NCI-H128 (cell line): ENCODE data around the gene DCAF15.

Experiments
- DNase-seq: peaks from one replicate; lab custom pipeline; 2025; ENCODE audit not compliant: unreplicated experiment; lab: John Stamatoyannopoulos, UW

Gene DCAF15

DNA sequence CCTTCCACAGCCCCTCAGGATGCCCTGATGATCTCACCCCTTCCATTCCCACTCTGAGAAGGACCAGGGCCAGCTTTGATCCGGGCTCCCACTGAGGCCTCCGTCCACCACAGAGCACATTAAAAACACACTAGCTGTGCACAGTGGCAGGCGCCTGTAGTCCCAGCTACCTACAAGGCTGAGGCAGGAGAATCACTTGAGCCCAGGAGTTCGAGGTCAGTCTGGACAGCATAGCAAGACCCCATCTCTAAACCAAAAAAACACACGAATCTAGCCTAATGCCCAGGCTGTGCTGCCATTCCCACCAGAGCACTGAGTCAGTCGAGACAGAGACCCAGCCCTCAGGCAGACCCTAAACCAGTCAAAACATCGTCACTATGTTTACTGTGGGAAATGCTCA lies 39.7 kb downstream of the DCAF15 start:
- no peak for DNase-seq

DNA sequence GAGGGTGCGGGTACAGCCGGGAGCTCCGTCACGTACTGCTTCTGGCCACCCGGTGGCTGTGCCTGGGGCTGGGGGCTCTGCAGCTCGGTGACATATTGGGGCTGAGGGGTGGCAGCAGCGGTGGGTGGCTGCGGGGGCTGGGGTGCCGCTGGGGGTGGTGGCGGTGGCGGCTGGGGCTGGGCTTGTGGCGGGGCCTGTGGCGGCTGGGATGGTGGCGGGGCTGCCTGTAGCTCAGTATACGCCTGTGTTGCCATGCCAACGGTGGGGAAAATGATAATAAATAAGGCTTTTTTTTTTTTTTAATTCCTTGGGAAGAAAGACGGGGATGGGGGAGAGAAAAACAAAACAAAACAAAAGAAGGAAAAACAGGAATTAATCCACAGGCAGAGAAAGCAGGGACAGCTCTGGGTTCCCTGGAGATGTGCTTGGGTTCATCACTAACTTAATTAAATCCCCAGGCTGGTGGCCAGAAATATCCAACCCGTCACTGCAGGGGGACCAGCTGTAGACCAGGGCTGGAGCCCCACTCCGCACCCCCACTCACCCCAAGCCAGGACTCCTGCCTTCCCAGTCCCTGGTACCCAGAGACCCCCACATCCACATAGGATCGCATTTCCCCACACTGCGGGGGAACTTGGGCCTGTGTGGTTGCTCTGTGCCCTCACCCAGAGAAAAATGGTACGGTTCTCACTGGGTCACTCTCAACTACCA lies 41.4 kb downstream of the DCAF15 start:
- DNase-seq = no peak

DNA sequence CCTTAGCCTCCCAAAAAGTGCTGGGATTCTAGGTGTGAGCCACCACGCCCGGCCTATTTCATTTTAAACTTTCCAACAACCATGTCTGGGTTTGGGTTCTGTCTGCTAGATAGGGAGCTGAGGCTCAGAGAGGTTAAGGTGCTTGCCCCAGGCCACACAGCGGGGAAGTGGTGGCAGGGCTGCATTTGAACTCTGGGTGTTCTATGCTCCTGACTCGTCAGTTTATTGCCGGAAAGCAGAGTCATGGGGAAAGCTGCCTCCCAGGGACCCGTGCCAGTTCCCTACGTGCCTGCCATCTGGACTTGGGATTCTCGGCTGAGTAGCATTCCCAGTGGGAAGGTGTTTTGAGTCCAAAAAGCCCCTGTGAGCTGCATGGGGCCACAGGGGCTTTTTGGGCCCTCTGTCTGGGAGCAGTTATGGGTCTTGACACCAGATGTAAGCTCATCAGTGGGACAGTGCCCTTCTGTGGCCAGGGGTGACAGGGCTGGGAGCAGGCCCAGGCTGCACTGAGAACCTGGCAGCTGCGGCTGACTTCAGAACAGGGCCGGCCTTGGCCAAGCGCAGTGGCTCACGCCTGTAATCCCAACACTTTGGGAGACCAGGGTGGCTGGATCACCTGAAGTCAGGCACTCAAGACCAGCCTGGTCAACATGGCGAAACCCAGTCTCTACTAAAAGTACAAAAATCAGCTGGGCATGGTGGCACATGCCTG lies 42.9 kb downstream of the DCAF15 start:
- DNase-seq = no peak

DNA sequence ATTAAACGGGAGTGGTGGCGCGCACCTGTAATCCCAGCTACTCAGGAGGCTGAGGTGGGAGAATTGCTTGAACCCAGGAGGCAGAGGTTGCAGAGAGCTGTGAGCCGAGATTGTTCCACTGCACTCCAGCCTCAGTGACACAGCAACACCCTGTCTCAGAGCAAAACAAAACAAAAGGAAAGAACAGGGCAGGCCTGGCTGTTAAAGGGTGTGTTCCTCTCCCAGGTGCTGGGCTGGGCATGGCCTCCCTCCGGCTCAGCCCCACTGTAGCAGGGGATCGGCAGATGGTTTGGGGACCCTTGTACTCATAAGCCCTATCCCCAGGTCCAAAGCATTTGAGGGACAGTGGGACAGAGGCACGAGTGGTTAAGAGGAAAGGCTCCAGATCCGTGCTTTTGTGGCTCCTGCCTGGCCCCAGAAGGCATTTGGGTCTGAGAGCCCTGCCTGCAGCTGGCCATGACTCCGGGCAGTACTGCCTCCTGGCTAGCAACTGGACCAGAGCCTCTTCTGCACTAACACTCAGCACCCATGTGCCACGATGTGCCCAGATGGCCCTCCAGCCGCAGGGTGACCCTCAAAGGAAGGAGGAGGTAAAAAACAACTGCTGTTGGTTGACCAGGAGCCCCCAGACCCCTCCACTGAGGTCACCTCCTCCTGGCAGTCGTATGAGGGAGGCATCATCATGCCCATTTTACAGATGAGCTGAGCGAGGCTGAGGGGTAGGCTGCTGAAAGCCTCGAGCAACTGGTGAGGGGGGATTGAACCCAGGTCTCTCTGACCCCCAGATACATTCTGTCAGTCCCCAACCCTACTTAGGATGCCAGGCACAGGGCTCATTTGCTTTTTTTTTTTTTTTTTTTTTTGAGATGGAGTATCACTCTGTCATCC lies 43.8 kb downstream of the DCAF15 start:
- no peak for DNase-seq

DNA sequence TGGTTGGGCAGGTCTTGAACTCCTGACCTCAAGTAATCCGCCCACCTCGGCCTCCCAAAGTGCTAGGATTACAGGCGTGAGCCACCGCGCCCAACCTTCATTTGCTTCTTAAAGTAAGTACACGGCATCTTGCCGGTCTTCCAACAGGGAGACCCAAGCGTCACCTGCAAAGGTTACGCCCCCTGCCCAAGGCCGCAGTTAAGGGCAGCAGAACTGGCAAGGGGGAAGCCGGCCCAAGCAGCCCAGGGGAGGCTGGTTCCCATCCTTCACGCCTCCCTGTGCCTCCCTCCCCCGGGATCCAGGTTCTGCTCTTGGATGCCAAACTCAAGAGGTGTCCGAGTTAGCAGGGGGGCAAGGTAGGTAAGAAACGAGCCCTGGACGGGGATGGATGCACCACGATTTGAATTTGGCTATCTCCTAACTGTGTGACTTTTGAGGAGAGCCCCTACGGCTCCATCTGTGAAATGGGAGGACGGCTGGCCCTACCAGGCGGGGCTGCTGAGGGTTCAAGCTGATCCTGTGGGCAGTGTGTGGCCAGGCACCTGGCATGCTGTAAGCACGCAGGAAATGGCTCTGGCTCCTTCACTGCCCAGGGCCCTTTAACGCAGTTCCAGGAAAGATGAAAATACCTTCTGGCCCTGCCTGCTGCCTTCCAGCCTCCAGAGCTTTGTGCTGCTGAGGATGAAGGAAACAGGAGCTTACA lies 44.8 kb downstream of the DCAF15 start:
- DNase-seq = no peak

DNA sequence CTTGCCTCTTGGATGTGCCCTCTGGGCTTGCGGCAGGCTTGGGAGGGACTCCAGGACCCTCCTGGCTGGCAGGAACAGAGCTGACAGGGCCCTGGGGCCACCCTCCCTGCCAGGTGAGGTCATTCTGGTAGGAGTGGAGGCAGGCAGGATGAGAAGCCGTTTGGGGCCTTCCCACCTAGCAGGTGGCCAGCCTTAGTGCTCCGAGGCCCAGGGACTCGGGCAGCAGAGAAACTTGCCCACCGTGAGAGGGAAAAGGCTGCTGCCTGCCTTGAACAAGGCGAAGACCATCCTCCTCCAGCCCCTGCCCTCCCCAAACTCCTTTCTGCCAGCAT lies 45.3 kb downstream of the DCAF15 start:
- no peak for DNase-seq

DNA sequence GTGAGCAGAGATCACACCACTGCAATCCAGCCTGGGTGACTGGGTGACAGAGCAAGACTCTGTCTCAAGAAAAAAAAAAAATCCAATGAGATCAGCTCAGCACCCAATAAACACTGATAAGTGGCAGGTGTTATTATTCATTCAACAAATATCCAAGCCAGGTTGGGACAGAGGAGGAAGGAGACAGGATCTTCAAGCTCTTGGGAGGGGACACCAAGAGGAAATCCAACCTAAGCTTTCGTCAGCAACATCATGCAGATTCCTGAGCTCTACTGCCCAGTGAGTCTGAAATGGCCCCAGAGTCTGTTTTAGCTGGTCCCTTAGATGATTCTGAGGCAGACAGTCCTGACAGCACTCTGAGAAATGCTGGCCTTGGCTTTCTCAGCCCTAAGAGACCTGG lies 46.1 kb downstream of the DCAF15 start:
- DNase-seq = no peak

DNA sequence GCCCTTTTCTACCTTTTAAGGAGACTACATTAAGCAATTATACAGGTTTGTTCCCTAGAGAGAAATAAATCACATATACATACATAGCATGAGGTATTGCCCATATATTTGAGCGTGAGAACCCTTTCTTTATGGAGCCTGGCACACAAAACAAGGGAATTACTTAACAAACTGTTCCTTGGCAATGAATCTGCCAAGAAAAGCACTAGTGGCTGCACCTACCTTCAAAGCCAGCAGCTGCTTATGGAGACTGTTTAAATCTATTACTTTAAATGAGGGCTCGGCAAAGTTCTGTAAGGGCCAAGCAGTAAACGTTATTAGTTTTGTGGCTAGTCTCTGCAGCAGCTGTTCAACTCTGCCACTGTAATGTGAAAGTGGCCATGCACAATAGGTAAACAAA lies 46.8 kb downstream of the DCAF15 start:
- no peak for DNase-seq

DNA sequence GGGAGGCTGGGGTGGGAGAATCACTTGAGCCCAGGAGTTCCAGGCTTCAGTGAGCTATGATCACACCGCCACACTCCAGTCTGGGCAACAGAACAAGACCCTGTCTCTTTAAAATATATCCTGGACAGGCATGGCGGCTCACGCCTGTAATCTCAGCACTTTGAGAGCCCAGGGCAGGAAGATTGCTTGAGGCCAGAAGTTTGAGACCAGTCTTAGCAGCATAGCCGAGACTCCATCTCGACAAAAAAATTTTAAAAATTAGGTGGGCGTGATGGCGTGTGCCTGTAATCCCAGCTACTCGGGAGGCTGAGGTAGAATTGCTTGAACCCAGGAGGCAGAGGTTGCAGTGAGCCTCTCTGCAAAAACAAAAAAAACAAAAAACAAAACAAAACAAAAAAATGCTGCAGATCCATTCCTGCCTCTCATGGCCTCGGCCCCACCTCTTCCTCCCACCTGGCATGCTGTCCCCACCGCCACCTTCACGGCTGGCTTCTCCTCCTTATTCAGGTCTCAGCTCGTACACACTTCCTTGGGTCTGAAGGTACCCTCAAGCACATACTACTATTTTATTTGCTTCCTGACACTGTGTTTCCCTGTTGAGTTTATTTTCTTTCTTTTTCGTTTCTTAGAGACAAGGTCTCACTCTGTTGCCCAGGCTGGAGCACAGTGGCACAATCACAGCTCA lies 48.5 kb downstream of the DCAF15 start:
- DNase-seq = no peak

DNA sequence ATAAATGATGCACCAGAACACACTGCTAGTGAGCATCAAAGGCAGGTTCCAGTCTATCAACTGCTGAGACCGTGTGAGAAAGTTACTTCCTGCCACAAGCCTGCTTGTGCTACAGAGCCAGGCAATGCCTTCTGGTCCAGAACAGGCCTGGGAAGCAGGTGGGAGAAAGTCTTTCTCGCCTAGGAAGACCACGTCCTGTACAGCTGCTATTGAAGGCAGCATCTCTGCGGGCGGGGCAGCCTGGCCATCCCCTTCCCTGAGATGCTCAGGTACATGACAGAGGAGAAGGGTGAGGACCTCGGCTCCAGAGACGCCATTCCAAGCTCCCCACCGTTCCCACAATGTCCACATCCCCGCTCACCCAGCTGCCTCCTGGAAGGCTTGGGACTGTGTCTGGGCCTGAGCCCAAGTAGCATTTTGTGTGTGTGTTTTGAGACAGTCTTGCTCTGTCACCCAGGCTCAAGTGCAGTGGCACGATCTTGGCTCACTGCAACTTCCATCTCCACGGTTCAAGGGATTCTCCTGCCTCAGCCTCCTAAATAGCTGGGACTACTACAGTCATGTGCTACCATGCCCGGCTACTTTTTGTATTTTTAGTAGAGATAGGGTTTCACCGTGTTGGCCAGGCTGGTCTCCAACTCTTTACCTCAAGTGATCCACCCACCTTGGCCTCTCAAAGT lies 50.4 kb downstream of the DCAF15 start:
- DNase-seq = no peak

DNA sequence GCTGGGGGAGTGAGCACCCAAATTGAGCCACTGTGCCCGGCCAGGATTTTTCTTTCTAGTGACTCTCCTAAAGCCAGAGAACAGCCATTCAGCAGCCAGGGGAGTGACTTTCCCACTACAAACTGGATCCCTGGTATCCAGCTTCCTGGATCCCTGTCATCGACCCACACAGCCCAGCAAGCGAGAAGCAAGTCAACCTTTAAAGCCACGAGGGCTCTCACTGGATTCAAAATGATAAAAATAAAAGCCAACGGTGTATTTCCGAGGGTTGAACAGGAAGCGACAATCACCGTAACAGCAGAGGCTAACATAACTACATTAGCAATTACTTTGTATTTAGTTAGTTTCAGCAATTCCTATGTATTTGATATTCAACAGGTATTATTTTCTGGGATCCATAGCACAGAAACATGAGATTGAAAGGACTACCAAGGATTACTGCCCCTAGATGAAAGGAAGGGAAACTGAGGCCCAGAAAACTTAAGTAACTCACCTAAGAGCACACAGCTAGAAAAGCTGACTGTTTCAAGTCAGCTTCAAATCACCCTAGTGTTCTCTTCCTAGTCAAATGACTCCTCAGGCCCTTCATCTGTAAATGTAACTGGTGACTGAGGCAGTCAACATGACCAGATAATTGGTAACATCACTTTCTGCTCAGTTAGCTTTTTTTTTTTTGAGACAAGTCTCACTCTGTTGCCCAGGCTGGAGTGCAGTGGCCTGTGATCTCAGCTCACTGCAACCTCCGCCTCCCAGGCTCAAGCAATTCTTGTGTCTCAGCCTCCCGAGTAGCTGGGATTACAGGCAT lies 51.1 kb downstream of the DCAF15 start:
- no peak for DNase-seq

DNA sequence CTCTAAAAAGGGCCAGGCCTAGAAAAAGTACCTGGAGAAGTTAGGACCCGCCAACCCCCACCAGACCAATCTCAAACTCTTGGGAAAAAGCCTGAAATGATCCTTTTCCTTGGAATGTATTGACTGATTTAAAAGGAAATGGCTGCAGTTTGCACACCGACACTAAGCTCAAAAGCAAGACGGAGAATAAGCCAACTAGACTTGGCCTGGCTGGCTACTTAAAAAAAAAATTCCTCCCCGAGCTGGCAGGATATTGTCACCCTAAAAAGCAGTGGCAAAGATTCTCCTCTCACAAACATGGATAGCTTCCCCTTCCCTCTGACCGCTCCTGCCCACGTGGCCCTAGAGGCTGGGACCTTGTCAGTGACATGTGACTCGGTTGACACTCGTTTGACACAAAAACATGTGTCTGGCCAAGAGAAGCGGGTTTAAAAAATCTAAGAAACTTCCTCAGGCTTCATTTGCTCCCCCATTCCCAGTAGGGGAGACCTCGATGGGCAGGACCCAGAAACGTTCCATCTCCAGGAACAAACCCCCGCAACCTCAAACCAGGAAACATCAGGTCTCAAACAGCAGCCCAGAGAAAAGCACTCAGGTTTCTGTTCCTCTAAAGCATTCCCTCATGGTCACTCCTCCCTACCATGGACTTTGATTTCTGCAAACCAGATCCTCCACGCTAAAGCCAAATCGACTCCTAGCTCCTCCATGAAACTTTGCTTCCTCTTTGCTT lies 52.5 kb downstream of the DCAF15 start:
- DNase-seq = no peak

DNA sequence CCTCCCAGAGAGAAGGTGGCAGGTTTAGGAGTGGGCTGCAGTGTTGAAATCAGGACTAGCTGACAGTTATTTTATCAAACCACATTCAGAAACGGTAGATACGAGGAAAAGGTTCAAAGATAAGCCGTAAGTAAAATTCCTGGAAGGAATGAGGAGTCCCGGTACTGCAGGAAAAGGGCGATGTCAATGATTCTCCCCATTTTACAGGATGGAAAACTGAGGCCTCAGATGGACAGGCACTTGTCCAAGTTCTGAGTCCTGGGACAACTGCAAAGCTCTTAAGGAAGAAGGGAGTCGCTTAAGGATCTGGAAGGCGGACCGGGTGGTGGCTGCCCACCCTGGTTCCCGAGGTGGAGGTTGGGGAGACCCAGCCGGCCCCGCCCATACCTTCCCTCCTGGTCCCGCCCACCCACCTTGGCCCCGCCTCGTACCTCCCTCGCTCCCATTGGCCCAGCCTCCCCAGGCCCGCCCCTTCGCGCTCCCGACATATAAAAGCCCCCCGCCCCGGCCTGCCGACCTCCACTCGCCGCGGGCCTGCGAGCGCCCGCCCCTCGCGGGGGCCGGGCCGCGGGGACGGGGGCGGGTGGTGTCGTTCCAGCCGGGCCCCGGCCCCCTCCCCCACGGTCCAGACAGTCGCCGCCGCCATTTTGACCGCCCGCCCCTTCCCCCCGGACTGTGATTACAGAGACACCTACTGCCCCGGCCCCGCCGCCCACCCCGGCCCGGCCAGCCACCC lies 53.2 kb downstream of the DCAF15 start:
- peak; percentile 34 for DNase-seq

DNA sequence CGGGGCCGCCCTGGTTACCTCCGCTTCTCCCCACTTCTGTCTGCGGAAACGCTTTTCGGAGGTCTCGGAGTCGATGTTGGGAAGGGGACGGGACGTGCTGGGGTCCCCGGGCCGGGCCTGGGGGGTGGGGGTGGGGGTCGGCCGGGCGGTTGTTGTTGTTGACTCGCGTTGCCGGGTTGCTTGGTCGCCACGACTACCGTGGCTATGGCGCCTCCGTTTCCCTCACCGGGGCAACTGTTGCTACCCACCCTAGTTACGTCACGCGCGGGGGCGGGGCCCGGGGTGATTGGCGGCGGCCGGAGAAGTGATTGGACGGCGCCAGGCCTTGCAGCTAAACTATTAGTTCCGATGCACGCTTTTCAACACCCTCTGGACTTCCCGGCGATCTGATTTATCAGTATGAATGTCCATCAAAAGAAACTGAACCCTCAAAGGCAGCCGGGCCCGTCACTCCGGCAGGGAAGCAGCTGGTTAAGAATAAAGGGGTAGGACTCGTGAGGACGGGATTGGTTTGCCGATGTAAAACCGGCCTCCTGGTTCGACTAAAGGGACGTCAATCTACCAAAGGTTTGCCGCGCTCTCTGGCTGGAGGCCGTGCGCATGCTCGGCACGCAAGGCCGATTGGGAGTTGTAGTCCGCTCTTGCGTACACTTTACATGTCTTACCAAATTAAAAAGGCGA lies 53.9 kb downstream of the DCAF15 start, which contains the start of gene RFX1:
RFX1 (minus strand) TSS at position 236 of the 681 bp plus-strand sequence. CDS start 12,477 bp downstream, outside the sequence.
- peak; percentile 99 for DNase-seq

DNA sequence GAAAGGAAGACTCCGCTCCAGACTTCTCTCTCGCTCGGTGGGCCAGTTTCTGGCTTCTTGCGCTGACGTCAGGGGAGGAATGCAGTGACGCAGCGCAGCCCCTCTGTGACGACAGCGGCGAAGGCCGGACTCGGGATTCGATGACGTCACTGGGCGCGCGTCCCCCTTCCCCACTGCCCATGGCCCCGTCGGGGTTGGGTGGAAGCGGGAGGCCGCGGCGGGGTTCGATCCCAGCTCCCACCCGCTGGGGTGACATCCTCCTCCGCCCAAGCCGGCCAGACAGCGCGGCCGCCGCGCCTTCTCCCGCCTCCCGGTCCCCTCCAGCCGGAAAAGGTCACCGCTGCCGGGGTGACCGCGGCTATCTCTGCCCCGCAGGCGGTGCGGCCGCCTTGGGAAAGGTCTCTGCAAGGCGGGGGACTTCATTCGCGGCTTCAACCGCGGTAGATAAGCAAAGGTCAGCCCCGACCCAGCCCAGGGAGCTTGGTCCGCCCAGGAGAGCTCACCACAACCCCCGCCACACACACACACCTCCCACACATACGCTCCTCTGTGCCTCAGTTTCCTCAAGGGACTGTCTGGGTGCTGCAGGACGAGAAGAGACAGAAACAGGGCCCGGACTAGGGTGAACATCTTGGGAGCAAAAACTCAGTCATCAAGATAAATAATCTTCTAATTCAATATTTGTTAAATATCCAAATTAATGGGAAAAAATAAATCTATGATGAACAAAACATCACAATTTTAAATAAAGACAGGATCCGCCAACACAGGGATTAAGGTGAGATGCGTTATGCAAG lies 54.7 kb downstream of the DCAF15 start:
- DNase-seq = no peak
